ENCODE results near the gene CIB2. TPM values are rescaled to one million over a fixed set of nuclear protein-coding genes. Genes with fewer than 3 reads are reported as not detected.

The CIB2 gene
- total RNA-seq, 1 experiment from 2014 or later, result 17.3 TPM

DNA sequence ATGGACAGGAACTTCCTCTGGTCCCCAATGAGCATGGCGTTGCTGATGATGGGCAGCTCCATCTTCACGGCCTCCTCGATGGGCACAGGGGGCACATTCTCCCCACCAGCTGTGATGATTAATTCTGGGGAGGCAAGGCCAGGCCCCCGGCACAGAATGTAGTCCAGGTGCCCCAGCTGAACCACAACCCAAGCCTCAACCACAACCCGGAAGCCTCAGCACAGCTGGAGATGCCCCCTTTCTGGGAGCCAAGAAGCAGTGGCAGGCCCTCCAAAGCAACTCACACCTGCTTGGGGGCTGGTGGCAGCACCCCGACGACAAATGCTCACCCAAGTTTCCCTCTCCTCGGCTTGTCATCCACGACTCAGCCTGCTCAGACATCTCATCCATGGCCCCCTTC, 43.2 kb upstream of the CIB2 start:
- Histone ChIP-seq H3K79me2 (ENCODE audit: insufficient read depth, low read length) (no peaks in the 10 kb centered on the region), H3K27ac (ENCODE audit: low read depth, low read length) (no peak overlapping the region), H3K4me1 (ENCODE audit: control insufficient read depth in 1 of 2, insufficient read depth in 2 of 2, low read length in 2 of 2) (no peaks in the 10 kb centered on the region), H3K9ac (ENCODE audit: low read length) (no peak overlapping the region), H3K27me3 (ENCODE audit: insufficient read depth, low read length) (no peaks in the 10 kb centered on the region), H3K4me2 (ENCODE audit: low read length) (no peak overlapping the region), H3K4me3 (replicated peaks in 1 of 2; ENCODE audit: low read depth in 1 of 2, low read length in 2 of 2) (no peak overlapping the region), H3K9me3 (ENCODE audit: control insufficient read depth in 1 of 2, insufficient read depth in 1 of 2, low read depth in 1 of 2, low read length in 2 of 2) (peaks cover 0 to 5% of the 10 kb centered on the region in 2 experiments; a peak in 1 of 4 replicates), H3K9me2 (ENCODE audit: insufficient read depth) (no peaks in the 10 kb centered on the region), H4K20me1 (ENCODE audit: insufficient read depth) (no peaks in the 10 kb centered on the region), H2AFZ (ENCODE audit: low read depth, low read length, poor library complexity, severe bottlenecking) (no peak overlapping the region), H3K36me3 (ENCODE audit: control insufficient read depth in 1 of 2, insufficient read depth in 2 of 2, low read length in 2 of 2) (peaks cover 9 to 26% of the 10 kb centered on the region in 2 experiments)
- CTCF ChIA-PET, result no interaction called here
- BruUV-seq (replicated peaks), result no TSS peak
- intact Hi-C loops (cut with micrococcal nuclease), result no loop called here
- POLR2A ChIA-PET, result no interaction called here
- RAD21 ChIA-PET (ENCODE audit: low non-redundant PET in 1 of 2, low total read pairs in 2 of 2, uncharacterized antibody in 2 of 2, unreplicated experiment in 2 of 2), result no interaction called here
- no peak for ATAC-seq
- TF ChIP-seq, protein P1, sequence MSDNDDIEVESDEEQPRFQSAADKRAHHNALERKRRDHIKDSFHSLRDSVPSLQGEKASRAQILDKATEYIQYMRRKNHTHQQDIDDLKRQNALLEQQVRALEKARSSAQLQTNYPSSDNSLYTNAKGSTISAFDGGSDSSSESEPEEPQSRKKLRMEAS (IDR thresholded peaks at IDR 0.05), result no peak
- no peak for TF ChIP-seq YY1 (IDR thresholded peaks at IDR 0.05; ENCODE audit: extremely low read depth, insufficient replicate concordance, low read depth, low read length)
- no peak for TF ChIP-seq ZFX (IDR thresholded peaks at IDR 0.05)
- no peak for TF ChIP-seq POLR2A (IDR thresholded peaks at IDR 0.05; ENCODE audit: borderline replicate concordance, extremely low read depth, insufficient read depth, insufficient read length)
- TF ChIP-seq SIN3A (IDR thresholded peaks at IDR 0.05; ENCODE audit: low read depth), result no peak
- TF ChIP-seq FOSL1 (IDR thresholded peaks at IDR 0.05; ENCODE audit: low read depth), result no peak
- TF ChIP-seq, protein P2, sequence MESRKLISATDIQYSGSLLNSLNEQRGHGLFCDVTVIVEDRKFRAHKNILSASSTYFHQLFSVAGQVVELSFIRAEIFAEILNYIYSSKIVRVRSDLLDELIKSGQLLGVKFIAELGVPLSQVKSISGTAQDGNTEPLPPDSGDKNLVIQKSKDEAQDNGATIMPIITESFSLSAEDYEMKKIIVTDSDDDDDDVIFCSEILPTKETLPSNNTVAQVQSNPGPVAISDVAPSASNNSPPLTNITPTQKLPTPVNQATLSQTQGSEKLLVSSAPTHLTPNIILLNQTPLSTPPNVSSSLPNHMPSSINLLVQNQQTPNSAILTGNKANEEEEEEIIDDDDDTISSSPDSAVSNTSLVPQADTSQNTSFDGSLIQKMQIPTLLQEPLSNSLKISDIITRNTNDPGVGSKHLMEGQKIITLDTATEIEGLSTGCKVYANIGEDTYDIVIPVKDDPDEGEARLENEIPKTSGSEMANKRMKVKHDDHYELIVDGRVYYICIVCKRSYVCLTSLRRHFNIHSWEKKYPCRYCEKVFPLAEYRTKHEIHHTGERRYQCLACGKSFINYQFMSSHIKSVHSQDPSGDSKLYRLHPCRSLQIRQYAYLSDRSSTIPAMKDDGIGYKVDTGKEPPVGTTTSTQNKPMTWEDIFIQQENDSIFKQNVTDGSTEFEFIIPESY (IDR thresholded peaks at IDR 0.05; ENCODE audit: extremely low read depth, insufficient replicate concordance, low read length), result no peak
- TF ChIP-seq SP1 (IDR thresholded peaks at IDR 0.05; ENCODE audit: low read depth), result no peak
- TF ChIP-seq CBX3 (IDR thresholded peaks at IDR 0.05; ENCODE audit: low read depth), result no peak
- no peak for TF ChIP-seq CEBPB (IDR thresholded peaks at IDR 0.05; ENCODE audit: low read depth)
- no peak for TF ChIP-seq POLR2AphosphoS5 (IDR thresholded peaks at IDR 0.05; ENCODE audit: low read depth, low read length)
- TF ChIP-seq RAD21 (IDR thresholded peaks at IDR 0.05; ENCODE audit: low read depth), result no peak
- no peak for TF ChIP-seq SRF (IDR thresholded peaks at IDR 0.05; ENCODE audit: low read depth)
- TF ChIP-seq, protein P3, sequence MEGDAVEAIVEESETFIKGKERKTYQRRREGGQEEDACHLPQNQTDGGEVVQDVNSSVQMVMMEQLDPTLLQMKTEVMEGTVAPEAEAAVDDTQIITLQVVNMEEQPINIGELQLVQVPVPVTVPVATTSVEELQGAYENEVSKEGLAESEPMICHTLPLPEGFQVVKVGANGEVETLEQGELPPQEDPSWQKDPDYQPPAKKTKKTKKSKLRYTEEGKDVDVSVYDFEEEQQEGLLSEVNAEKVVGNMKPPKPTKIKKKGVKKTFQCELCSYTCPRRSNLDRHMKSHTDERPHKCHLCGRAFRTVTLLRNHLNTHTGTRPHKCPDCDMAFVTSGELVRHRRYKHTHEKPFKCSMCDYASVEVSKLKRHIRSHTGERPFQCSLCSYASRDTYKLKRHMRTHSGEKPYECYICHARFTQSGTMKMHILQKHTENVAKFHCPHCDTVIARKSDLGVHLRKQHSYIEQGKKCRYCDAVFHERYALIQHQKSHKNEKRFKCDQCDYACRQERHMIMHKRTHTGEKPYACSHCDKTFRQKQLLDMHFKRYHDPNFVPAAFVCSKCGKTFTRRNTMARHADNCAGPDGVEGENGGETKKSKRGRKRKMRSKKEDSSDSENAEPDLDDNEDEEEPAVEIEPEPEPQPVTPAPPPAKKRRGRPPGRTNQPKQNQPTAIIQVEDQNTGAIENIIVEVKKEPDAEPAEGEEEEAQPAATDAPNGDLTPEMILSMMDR (IDR thresholded peaks at IDR 0.05 in 2 of 3, conservative IDR thresholded peaks at IDR 0.05 in 1 of 3; ENCODE audit: borderline replicate concordance in 1 of 3, insufficient read depth in 1 of 3, low read depth in 2 of 3, low read length in 2 of 3), result no peak
- TF ChIP-seq, protein P4, sequence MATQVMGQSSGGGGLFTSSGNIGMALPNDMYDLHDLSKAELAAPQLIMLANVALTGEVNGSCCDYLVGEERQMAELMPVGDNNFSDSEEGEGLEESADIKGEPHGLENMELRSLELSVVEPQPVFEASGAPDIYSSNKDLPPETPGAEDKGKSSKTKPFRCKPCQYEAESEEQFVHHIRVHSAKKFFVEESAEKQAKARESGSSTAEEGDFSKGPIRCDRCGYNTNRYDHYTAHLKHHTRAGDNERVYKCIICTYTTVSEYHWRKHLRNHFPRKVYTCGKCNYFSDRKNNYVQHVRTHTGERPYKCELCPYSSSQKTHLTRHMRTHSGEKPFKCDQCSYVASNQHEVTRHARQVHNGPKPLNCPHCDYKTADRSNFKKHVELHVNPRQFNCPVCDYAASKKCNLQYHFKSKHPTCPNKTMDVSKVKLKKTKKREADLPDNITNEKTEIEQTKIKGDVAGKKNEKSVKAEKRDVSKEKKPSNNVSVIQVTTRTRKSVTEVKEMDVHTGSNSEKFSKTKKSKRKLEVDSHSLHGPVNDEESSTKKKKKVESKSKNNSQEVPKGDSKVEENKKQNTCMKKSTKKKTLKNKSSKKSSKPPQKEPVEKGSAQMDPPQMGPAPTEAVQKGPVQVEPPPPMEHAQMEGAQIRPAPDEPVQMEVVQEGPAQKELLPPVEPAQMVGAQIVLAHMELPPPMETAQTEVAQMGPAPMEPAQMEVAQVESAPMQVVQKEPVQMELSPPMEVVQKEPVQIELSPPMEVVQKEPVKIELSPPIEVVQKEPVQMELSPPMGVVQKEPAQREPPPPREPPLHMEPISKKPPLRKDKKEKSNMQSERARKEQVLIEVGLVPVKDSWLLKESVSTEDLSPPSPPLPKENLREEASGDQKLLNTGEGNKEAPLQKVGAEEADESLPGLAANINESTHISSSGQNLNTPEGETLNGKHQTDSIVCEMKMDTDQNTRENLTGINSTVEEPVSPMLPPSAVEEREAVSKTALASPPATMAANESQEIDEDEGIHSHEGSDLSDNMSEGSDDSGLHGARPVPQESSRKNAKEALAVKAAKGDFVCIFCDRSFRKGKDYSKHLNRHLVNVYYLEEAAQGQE (IDR thresholded peaks at IDR 0.05; ENCODE audit: low read depth), result no peak
- TF ChIP-seq EGR1 (IDR thresholded peaks at IDR 0.05; ENCODE audit: low read depth), result no peak
- TF ChIP-seq ZNF274 (IDR thresholded peaks at IDR 0.05; ENCODE audit: low read depth, low read length), result no peak
- TF ChIP-seq EZH2phosphoT487 (IDR thresholded peaks at IDR 0.05; ENCODE audit: borderline replicate concordance), result no peak
- TF ChIP-seq, protein P5, sequence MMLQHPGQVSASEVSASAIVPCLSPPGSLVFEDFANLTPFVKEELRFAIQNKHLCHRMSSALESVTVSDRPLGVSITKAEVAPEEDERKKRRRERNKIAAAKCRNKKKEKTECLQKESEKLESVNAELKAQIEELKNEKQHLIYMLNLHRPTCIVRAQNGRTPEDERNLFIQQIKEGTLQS (IDR thresholded peaks at IDR 0.05), result no peak
- no peak for DNase-seq (ENCODE audit: low read depth, low spot score)

All from HCT116 (cell line).